GM20000 (cell line): Measurements from ENCODE around the gene TBATA.

Experiments
- DNase-seq: peaks from one replicate; pipeline ENCODE4 v3.0.0; 2012; ENCODE audit warnings: low spot score
- TF ChIP-seq, protein P1 (sequence below): IDR thresholded peaks from 2 replicates; pipeline ENCODE4 v1.5.1; 2012; ENCODE audit warnings: mild to moderate bottlenecking, control low read depth; ENCODE audit errors: extremely low read depth, missing control alignments

TBATA gene

DNA sequence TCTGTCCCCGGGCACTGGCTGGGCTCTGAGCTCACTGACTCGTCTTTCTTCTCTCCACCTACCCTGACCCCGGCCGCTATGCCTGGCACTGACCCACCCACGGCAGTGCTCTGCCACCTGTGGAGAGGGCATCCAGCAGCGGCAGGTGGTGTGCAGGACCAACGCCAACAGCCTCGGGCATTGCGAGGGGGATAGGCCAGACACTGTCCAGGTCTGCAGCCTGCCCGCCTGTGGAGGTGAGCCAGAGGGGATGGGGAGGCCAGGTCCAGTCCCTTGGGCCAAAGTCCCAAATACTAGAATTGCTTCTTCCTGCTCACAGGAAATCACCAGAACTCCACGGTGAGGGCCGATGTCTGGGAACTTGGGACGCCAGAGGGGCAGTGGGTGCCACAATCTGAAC lies 27.3 kb downstream of the TBATA start:
- TF ChIP-seq, protein P1, sequence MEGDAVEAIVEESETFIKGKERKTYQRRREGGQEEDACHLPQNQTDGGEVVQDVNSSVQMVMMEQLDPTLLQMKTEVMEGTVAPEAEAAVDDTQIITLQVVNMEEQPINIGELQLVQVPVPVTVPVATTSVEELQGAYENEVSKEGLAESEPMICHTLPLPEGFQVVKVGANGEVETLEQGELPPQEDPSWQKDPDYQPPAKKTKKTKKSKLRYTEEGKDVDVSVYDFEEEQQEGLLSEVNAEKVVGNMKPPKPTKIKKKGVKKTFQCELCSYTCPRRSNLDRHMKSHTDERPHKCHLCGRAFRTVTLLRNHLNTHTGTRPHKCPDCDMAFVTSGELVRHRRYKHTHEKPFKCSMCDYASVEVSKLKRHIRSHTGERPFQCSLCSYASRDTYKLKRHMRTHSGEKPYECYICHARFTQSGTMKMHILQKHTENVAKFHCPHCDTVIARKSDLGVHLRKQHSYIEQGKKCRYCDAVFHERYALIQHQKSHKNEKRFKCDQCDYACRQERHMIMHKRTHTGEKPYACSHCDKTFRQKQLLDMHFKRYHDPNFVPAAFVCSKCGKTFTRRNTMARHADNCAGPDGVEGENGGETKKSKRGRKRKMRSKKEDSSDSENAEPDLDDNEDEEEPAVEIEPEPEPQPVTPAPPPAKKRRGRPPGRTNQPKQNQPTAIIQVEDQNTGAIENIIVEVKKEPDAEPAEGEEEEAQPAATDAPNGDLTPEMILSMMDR = no peak
- DNase-seq = no peak

DNA sequence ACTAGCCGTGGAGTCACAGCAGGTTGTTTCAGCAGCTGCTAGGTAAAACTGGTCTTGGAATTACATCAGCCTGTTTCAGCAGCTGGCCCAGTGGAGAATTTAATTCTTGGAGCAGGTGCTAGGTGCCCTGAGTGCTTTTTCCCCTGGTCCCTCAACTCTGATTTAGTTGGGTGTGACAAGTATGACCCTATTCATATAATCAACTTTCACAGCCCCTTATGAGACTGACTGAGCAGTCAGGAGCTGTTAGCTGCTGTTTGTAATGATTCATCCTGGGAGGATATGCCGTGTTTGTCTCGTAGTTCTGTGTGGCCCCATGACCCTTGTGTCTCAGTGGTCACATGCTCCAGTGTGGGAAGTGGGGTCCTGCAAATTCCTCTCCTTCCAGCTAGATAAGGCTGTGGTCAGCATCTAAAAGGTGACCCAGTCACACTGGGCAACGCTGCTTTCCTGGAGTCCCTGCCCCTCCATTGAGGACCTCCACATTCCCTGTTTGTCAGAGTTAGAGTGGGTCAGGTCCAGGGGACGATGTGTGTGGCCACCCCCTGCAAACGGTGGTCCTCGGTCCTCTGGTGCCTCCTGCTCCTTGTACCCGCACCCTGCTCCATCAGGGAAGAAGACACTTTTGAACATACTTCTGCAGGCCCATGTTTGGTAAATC lies 28.3 kb downstream of the TBATA start:
- no peak for DNase-seq
- TF ChIP-seq, protein P1 = no peak

DNA sequence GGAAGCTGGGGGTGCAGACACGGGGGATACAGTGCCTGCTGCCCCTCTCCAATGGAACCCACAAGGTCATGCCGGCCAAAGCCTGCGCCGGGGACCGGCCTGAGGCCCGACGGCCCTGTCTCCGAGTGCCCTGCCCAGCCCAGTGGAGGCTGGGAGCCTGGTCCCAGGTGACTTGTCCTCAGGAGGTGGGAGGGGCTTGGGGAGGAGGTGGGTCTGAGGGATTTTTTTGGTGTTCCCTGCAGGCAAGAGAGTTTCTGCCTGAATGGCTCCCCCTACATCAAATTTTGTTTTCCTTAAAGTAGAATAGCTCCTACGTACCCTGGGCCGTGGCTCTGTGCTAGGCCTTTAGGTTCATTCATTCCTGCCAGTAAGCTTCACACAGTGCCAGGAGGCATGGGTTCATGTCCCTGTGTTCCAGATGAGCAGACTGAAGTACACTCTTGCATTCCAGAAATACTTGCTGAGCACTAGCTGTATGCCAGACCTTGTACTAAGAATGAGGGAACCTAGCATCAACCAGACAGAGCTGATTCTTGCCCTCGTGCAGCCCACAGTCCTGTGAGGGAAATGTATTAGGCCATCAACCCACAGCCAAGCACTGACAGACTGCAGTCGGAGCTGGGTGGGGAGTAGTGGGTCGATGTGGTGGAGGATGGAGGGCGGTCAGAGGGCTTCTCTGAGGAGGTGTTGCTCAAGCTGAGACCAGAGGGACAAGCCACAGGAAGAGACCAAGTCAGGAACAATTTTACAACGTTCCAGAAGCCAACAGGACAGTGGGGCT lies 31.1 kb downstream of the TBATA start:
- DNase-seq = no peak
- TF ChIP-seq, protein P1 = no peak

DNA sequence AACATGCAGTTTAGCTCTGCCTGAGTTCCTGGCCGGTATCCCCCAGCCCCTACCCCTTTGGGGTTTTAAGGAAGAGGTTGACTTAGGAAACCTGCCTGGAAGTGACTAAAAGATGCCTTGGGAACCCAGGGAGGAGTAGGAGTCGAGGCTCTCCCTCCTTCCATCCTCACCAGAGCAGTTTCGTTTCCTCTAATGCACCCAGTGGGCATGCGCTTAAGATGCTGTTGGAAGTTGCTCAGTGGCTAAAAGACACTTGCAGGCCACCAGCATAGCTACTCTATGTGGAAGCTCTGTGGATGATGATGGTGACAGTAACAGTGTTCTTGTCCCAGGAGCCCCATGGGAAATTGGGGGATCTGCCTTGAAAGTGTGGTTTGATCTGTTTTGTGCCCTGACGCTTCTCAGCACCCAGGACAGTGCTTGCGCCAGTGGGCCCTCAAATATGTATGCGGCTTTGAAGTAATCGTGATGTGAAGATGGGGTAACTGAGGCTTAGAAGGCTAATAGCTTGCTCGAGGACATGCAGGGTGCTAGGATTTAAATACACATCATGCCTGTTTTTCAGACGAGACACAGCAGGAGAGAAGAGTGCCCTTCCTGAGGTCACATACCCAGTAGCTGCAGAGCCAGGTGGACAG lies 32.0 kb downstream of the TBATA start:
- TF ChIP-seq, protein P1 = no peak
- no peak for DNase-seq

DNA sequence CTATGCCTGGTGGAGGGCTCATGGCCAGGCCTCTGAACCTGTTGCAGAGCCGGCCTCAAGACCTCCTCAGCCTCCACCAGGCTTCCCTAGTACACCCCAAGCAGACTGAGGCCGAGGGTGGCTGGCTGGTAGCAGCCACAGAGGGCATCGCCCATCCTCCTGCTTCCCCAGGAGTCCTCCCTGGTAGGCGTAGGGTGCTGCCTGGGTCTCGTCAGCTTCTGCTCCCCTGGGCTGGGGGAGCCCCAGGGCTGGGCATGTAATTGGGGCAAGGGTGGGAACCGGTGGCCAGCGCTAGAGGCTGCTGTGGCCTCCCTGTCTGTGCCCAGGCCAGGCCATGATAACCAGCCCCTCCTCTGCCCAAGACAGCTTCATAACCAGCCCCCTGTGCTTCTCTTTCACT lies 32.6 kb downstream of the TBATA start:
- TF ChIP-seq, protein P1 = no peak
- no peak for DNase-seq

DNA sequence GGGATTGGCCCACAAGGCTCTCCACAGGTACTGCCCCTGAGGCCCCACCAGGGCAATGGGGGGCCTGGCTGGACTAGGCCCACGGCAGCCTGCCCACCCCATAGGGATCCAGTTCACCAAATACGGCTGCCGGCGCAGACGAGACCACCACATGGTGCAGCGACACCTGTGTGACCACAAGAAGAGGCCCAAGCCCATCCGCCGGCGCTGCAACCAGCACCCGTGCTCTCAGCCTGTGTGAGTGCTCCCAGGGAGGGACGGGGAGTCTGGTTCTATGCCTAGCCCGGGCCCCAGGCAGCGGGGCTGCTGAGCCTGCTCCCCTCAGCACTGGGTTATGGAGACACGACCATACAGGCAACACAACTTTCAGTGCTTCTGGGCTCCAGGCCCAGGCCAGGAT lies 33.2 kb downstream of the TBATA start:
- no peak for DNase-seq
- TF ChIP-seq, protein P1 = no peak

DNA sequence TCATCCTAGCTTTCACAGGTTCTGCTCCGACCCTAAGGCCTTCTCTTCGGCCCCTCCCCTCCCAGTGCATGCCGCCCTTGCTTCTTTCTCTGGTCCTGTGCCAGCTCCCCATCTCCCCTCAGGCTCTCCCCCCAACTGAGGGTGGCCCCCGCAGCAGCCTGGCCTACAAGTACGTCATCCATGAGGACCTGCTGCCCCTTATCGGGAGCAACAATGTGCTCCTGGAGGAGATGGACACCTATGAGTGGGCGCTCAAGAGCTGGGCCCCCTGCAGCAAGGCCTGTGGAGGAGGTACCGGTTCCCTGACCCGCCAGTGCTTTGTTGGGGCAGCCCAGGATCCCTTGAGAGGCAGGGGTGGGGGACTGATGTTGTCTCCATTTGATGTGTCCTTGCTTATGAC lies 33.8 kb downstream of the TBATA start:
- TF ChIP-seq, protein P1 = no peak
- DNase-seq = no peak
